Testis (tissue), 3 donors: ENCODE measurements around the gene ANKRD36C. TPM values are rescaled to one million over a fixed set of nuclear protein-coding genes. Genes with fewer than 3 reads are reported as not detected.
"Not testable (repeated sequence)": the region's sequence is repeated elsewhere in the genome, so short reads cannot be mapped to it uniquely, and the experiment has no call there.

Source experiments
- DNase-seq: peaks from one replicate; pipeline ENCODE4 v3.0.0-alpha.2; 2019
- H3K27ac ChIP-seq, 2 donors: fragments of 200-600 bp; sonication (generic); one replicate each; pipeline ENCODE4 v1.5.1; 2019
- H3K27me3 ChIP-seq: fragments of 200-600 bp; sonication (generic); one replicate; pipeline ENCODE4 v1.5.1; 2019
- H3K36me3 ChIP-seq: fragments of 200-600 bp; sonication (generic); one replicate; pipeline ENCODE4 v1.5.1; 2017; ENCODE audit warnings: low read depth; ENCODE audit errors: missing control alignments
- H3K4me1 ChIP-seq: fragments of 200-600 bp; sonication (generic); one replicate; pipeline ENCODE4 v1.5.1; 2019
- H3K4me3 ChIP-seq, 2 donors: fragments of 200-600 bp; sonication (generic); one replicate each; pipeline ENCODE4 v1.5.1; 2017 to 2019
- H3K9me3 ChIP-seq: fragments of 200-600 bp; sonication (generic); one replicate; pipeline ENCODE4 v1.5.1; 2017
- POLR2A ChIP-seq: fragments of 450-650 bp; IDR thresholded peaks from one replicate; pipeline ENCODE4 v1.6.1; 2017; ENCODE audit warnings: antibody characterized with exemption, mild to moderate bottlenecking, moderate library complexity
- WGBS, 2 donors: methylation state at CpG; one replicate each; pipeline ENCODE4 v1.1.5; 2018; 5-methylcytosine and 5-hydroxymethylcytosine counted together
- intact Hi-C: fragments of 100-400 bp; cut with DNase I; formaldehyde crosslinking; loops from one replicate; pipeline ENCODE4 v1.15.1; 2023; ENCODE audit warnings: low total_unique reads
- polyA plus RNA-seq: library from polyadenylated mRNA; stranded (reverse); fragments of 350-450 nt; fragmentation: Illumina TruSeq; extraction: RNeasy Lipid Tissue Mini Kit (QIAGEN cat#74804); gene quantifications from one replicate; pipeline ENCODE4 v1.2.3, GENCODE V29; 2014; ENCODE audit warnings: low read depth, low replicate concordance; ENCODE audit not compliant: insufficient read depth
- total RNA-seq, 2 donors: library from RNA; depleted of rRNA; stranded (reverse); fragments of >200 nt; gene quantifications; one replicate each; pipeline ENCODE4 v1.2.3, GENCODE V29; 2016
- TF ChIP-seq, protein P1 (sequence below), 3 experiments: fragments of 450-650 bp in 2 of 3; fragments of 200-600 bp in 1 of 3; sonication (generic) in 1 of 3; IDR thresholded peaks; one replicate each; pipeline ENCODE4 v1.5.1; 2016 to 2019; ENCODE audit warnings: antibody characterized with exemption in 3 of 3, mild to moderate bottlenecking in 2 of 3, moderate library complexity in 1 of 3

The ANKRD36C gene
- total and polyA plus RNA-seq, 3 donors from 2014 or later, result 10.5 to 411 (median 360) TPM

- H3K4me3 ChIP-seq, H3K36me3 ChIP-seq, intact Hi-C loops, H3K27me3 ChIP-seq, H3K4me1 ChIP-seq, H3K9me3 ChIP-seq, H3K27ac ChIP-seq: not testable (repeated sequence)
- peak; percentile 45 for DNase-seq
- 0 to 35% methylated on average over 1 to 4 of the region's 4 CpGs for WGBS, 2 donors
Observed at GRCh38 chr2:96011129-96011455, 19.5 kb upstream of the ANKRD36C start.

- Histone ChIP-seq H3K27ac (peak overlapping the region; percentile 77 to 80), H3K4me3 (peak overlapping the region; percentile 63 to 73)
- H3K9me3 ChIP-seq, H3K4me1 ChIP-seq, H3K27me3 ChIP-seq, H3K36me3 ChIP-seq, intact Hi-C loops: not testable (repeated sequence)
- 0% methylated on average over 21 of the region's 65 CpGs; no CpG with 5 or more reads in 1 of the 2 donors for WGBS, 2 donors
- peak; percentile 14 for TF ChIP-seq POLR2A
- peak; percentile 98 for DNase-seq
Observed at GRCh38 chr2:96010320-96011128, 18.9 kb upstream of the ANKRD36C start.

DNA sequence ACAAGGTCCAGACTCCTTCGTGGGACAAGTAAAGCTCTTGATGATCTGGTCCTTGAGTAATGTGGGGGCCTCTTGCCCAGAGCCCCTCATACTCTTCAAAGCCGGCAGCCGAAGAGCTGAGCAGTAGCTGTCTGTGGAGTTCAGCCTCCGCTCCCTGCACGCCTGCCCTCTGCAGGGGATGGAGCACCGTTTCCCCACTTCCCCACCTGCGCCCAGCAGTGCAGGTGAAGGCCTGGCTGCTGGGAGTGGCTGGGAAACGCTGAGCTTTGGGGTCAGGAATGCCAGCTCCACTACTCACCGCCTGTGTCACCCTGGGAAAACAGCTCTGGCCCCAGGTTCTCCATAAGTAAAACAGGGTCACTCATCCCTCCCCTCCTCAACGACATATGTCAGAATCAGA is 18.2 kb upstream of the ANKRD36C start:
- peak overlapping the region; percentile 63 to 73 for H3K4me3 ChIP-seq
- peak overlapping the region; percentile 77 to 80 for H3K27ac ChIP-seq
- 12 to 13% methylated on average over 8 to 10 of the region's 10 CpGs for WGBS, 2 donors
- not testable (repeated sequence) for DNase-seq, H3K36me3 ChIP-seq, H3K9me3 ChIP-seq, H3K4me1 ChIP-seq, H3K27me3 ChIP-seq
- intact Hi-C loops, result loop anchor here (10.0 kb wide), 1 partner anchor 115 kb away; no protein-coding TSS in a partner anchor

GRCh38 chr2:96008051-96008450 is 16.4 kb upstream of the ANKRD36C start:
- WGBS, 2 donors, result 73 to 80% methylated on average over 6 of the region's 6 CpGs
- not testable (repeated sequence) for H3K27me3 ChIP-seq, H3K36me3 ChIP-seq, DNase-seq, H3K4me3 ChIP-seq, H3K4me1 ChIP-seq, H3K27ac ChIP-seq, H3K9me3 ChIP-seq
- intact Hi-C loops, result loop anchor here (10.0 kb wide), 1 partner anchor 117 kb away; no protein-coding TSS in a partner anchor

- 90% methylated on average over 5 of the region's 5 CpGs for WGBS, 2 donors
- not testable (repeated sequence) for H3K36me3 ChIP-seq, H3K4me1 ChIP-seq, H3K4me3 ChIP-seq, H3K9me3 ChIP-seq, DNase-seq, H3K27ac ChIP-seq, H3K27me3 ChIP-seq
- intact Hi-C loops, result loop anchor here (10.0 kb wide), 1 partner anchor 119 kb away; no protein-coding TSS in a partner anchor
Observed at GRCh38 chr2:96006248-96006647, 14.6 kb upstream of the ANKRD36C start.

- H3K9me3 ChIP-seq, H3K27me3 ChIP-seq, H3K36me3 ChIP-seq, H3K4me1 ChIP-seq, intact Hi-C loops: not testable (repeated sequence)
- DNase-seq, result peak; percentile 90
- 4 to 13% methylated on average over 10 to 34 of the region's 34 CpGs for WGBS, 2 donors
- Histone ChIP-seq H3K27ac (peak overlapping the region; percentile 86 to 90), H3K4me3 (peak overlapping the region; percentile 62 to 70)
- TF ChIP-seq, protein P1, sequence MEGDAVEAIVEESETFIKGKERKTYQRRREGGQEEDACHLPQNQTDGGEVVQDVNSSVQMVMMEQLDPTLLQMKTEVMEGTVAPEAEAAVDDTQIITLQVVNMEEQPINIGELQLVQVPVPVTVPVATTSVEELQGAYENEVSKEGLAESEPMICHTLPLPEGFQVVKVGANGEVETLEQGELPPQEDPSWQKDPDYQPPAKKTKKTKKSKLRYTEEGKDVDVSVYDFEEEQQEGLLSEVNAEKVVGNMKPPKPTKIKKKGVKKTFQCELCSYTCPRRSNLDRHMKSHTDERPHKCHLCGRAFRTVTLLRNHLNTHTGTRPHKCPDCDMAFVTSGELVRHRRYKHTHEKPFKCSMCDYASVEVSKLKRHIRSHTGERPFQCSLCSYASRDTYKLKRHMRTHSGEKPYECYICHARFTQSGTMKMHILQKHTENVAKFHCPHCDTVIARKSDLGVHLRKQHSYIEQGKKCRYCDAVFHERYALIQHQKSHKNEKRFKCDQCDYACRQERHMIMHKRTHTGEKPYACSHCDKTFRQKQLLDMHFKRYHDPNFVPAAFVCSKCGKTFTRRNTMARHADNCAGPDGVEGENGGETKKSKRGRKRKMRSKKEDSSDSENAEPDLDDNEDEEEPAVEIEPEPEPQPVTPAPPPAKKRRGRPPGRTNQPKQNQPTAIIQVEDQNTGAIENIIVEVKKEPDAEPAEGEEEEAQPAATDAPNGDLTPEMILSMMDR (IDR thresholded peaks at IDR 0.05), result peak; percentile 89 to 99 (median 99)
Observed at GRCh38 chr2:95992520-95993272, 1.1 kb upstream of the ANKRD36C start.

DNA sequence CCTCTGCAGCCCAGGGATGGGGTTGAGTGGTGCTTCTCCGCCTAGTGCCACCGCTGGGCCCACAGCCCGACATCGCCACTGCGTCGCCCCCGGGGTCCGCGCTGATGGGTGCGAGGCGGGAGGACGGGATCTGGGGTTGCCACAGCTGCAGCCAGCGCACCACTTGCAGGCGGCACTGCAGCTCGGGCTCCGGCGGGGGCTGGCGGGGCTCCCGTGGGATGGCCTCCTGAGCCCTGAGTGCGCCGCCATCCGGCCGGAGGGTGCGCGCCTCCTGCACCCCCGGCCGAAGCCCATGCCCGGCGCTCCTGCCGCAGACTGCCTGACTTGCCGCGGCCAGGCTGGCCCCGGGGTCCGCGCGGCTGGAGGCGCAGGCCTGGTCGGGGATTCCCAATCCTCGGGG is 478 bp upstream of the ANKRD36C start:
- Histone ChIP-seq H3K27ac (peak overlapping the region in 1 of 2 donors; percentile 86), H3K4me3 (peak overlapping the region; percentile 62 to 70)
- H3K27me3 ChIP-seq, H3K4me1 ChIP-seq, H3K36me3 ChIP-seq, DNase-seq, intact Hi-C loops, H3K9me3 ChIP-seq: not testable (repeated sequence)
- WGBS, 2 donors, result 0% methylated on average over 1 of the region's 39 CpGs; no CpG with 5 or more reads in 1 of the 2 donors

DNA sequence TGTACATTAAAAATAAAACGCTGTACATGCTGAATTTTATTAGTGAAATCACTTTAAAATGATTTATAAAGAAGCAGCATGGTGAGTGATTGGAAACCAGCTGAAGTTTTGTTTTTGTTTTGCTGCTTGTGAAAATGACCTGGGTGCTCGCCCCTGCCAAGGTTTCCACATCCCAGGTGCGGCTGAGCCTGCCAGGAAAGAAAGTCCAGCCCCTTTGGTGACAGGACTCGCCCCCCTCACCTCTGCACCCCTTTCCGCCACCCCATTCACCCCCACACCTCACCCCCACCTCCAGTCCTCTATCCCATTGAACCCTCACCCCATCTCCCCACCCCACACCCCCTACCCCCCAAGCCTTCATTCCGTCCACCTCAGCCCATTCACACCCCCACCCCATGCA is 740 bp downstream of the ANKRD36C start:
- Histone ChIP-seq H3K27ac (peak overlapping the region in 1 of 2 donors; percentile 39), H3K4me3 (peak overlapping the region in 1 of 2 donors; percentile 70)
- DNase-seq, H3K36me3 ChIP-seq, intact Hi-C loops, H3K27me3 ChIP-seq, H3K4me1 ChIP-seq, H3K9me3 ChIP-seq: not testable (repeated sequence)
- 8 to 10% methylated on average over 4 to 5 of the region's 6 CpGs for WGBS, 2 donors

GRCh38 chr2:95951662-95952061 is 40.0 kb downstream of the ANKRD36C start:
- intact Hi-C loops, H3K36me3 ChIP-seq, H3K9me3 ChIP-seq, H3K27ac ChIP-seq, H3K4me3 ChIP-seq, H3K4me1 ChIP-seq, H3K27me3 ChIP-seq, DNase-seq: not testable (repeated sequence)
- WGBS, 2 donors, result 55 to 60% methylated on average over 2 of the region's 2 CpGs

DNA sequence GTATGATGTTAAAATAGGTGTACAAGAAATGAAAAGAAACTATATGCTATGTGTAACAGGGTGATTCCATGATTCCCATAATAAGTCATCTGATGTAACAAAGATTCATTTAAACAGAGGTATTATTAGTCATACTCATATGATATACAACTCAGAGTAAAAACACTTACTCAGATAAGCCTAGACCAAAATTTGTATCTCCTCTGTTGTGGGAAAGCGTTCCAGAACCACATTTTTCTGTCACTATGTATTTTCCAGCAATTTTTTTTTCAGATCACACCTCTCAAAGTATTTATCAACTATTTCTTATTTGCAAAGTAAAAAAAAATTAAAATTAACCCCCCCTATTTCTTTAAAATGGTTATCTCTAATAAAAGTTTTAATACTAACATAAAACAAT is 43.6 kb downstream of the ANKRD36C start:
- H3K9me3 ChIP-seq, H3K4me1 ChIP-seq, H3K27me3 ChIP-seq, H3K27ac ChIP-seq, intact Hi-C loops, H3K4me3 ChIP-seq, DNase-seq, H3K36me3 ChIP-seq: not testable (repeated sequence)
- WGBS, 2 donors, result 69 to 78% methylated on average over 1 of the region's 1 CpG

DNA sequence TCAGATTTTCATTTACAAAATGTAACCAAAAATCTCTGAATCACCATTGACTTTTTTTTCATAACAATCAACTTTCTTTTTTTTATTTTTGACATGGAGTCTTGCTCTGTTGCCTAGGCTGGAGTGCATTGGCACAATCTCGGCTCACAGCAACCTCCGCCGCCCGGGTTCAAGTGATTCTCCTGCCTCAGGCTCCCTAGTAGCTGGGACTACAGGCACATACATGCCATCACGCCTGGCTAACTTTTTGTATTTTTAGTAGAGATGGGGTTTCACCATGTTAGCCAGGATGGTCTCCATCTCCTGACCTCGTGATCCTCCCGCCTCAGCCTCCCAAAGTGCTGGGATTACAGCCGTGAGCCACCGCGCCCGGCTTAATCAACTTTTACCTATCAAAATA is 51.7 kb downstream of the ANKRD36C start:
- H3K27me3 ChIP-seq, DNase-seq, H3K36me3 ChIP-seq, H3K9me3 ChIP-seq, H3K4me1 ChIP-seq, H3K27ac ChIP-seq, intact Hi-C loops, H3K4me3 ChIP-seq: not testable (repeated sequence)
- 60 to 71% methylated on average over 11 of the region's 11 CpGs for whole genome bisulfite sequencing, 2 donors
